ACC112 (cell line): ENCODE results near the gene ATAD3C.
"Not testable (repeated sequence)": the region's sequence is repeated elsewhere in the genome, so short reads cannot be mapped to it uniquely, and the experiment has no call there.

Experiments used
- H2AFZ ChIP-seq: fragments of 200-600 bp; sonication (generic); one replicate; pipeline ENCODE4 v1.6.0; 2017; ENCODE audit warnings: antibody characterized with exemption, low read length; ENCODE audit not compliant: unreplicated experiment
- H3K27ac ChIP-seq: fragments of 200-600 bp; sonication (generic); 2 replicates; pipeline ENCODE4 v1.5.1; 2014; ENCODE audit warnings: low read depth, mild to moderate bottlenecking, antibody characterized with exemption, low read length, moderate library complexity
- H3K27me3 ChIP-seq: fragments of 200-600 bp; sonication (generic); 2 replicates; pipeline ENCODE4 v1.6.1; 2014; ENCODE audit warnings: mild to moderate bottlenecking, antibody characterized with exemption, low read length, moderate library complexity, mixed read lengths; ENCODE audit not compliant: insufficient read depth
- H3K36me3 ChIP-seq: fragments of 200-600 bp; sonication (generic); 2 replicates; pipeline ENCODE4 v1.6.1; 2016; ENCODE audit warnings: mild to moderate bottlenecking, antibody characterized with exemption, low read length, moderate library complexity, mixed read lengths; ENCODE audit not compliant: insufficient read depth
- H3K4me1 ChIP-seq: fragments of 200-600 bp; sonication (generic); one replicate; pipeline ENCODE4 v1.6.1; 2016; ENCODE audit warnings: low read length, mixed read lengths; ENCODE audit not compliant: insufficient read depth, unreplicated experiment, control insufficient read depth
- H3K4me3 ChIP-seq: fragments of 200-600 bp; sonication (generic); 2 replicates; pipeline ENCODE4 v1.5.1; 2014; ENCODE audit warnings: mild to moderate bottlenecking, low read depth, low read length
- H3K79me2 ChIP-seq: fragments of 200-600 bp; sonication (generic); one replicate; pipeline ENCODE4 v1.6.0; 2016; ENCODE audit warnings: low read length; ENCODE audit not compliant: control insufficient read depth, unreplicated experiment, insufficient read depth

ATAD3C gene, protein sequence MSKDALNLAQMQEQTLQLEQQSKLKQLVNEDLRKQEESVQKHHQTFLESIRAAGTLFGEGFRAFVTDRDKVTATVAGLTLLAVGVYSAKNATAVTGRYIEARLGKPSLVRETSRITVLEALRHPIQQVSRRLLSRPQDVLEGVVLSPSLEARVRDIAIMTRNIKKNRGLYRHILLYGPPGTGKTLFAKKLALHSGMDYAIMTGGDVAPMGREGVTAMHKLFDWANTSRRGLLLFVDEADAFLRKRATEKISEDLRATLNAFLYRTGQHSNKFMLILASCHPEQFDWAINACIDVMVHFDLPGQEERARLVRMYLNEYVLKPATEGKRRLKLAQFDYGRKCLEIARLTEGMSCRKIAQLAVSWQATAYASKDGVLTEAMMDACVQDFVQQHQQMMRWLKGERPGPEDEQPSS

DNA sequence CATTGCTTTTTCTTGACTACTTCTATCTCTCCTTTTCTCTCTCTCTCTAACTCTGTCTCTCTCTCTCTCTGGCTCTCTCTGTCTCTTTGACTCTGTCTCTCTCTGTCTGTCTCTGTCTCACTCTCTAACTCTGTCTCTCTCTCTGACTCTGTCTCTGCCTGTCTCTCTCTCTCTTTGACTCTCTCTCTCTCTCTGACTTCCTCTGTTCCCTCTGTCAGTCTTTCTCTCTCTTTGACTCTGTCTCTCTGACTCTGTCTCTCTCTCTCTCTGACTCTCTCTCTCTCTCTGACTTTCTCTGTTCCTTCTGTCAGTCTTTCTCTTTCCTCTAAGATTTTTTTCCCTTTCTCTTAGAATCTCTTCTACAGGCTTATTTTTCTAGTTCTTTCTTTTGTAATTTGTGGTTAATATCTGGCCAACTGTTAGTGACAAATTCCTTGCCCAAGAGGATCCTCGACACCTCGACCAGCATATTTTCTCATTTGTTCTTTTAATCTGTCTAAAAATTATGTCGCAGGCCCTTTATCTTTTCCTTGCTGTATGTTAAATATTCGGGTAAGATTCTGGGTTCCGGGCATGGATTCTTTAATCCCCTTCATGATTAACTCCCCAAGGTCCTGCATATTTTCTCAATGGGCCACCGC, at the start of gene ATAD3C:
TSS of gene ATAD3C (plus strand) at position 591 of the 641 bp plus-strand sequence. CDS start 995 bp downstream, outside the sequence.
- H3K36me3 ChIP-seq = no peaks in the 10 kb centered on the region
- H3K4me1 ChIP-seq = no peaks in the 10 kb centered on the region
- H3K79me2 ChIP-seq = no peaks in the 10 kb centered on the region
- peaks cover 4% of the 10 kb centered on the region; the same call in 1 of the 2 replicates for H3K27me3 ChIP-seq
- no peak within 1 kb of the TSS for H3K27ac ChIP-seq
- H2AFZ ChIP-seq = no peak within 1 kb of the TSS
- no peak within 1 kb of the TSS for H3K4me3 ChIP-seq

DNA sequence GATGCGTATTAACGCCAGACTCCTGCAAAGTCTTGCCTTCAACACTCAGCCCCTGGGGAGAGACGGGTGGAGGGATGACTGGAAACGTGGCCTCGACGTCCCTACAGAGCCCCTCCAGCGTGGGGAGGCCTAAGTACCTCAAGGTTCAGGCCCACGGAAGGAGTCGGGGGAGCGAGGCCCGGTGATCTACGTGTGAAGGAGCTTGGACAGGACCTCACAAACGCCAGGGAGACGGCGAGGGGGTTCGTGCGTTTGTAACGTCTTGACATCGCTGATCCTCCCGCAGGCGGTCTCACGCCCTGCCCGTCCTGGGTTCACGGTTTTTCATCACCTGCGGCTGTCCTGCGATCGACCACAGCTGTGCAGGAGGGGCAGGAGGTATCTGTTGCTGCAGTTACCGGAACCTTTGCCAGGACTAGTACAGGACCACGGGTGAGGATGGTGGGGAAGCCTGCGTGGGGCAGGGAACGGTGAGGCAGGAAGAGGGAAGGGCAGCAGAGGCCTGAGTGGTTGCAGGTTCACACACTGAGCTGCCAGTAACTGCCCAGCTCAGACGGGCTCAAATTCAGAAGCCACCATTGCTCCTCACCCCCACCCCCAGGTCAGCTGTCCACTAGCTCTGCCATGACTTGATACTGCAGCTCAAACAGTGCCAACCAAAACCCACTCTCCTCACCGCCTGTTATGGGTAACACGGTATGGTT, 49.5 kb upstream of the ATAD3C start:
- Histone ChIP-seq H3K4me1 (peaks cover 21% of the 10 kb centered on the region), H3K36me3 (peaks cover 30% of the 10 kb centered on the region), H3K27me3 (no peaks in the 10 kb centered on the region), H2AFZ (no peak overlapping the region), H3K4me3 (peak overlapping the region; percentile 89), H3K79me2 (peaks cover 61% of the 10 kb centered on the region), H3K27ac (peak overlapping the region; percentile 46; the same call in 1 of the 2 replicates)

GRCh38 chr1:1400576-1401456, 48.7 kb upstream of the ATAD3C start:
- Histone ChIP-seq H3K4me1 (peaks cover 25% of the 10 kb centered on the region), H3K79me2 (peaks cover 61% of the 10 kb centered on the region), H3K27ac (0 out of 2 replicates have a peak overlapping the region, but pooled peaks have one; percentile 46), H3K36me3 (peaks cover 32% of the 10 kb centered on the region), H2AFZ (no peak overlapping the region), H3K4me3 (peak overlapping the region; percentile 89), H3K27me3 (no peaks in the 10 kb centered on the region)

- Histone ChIP-seq H3K4me1 (peaks cover 29% of the 10 kb centered on the region), H3K36me3 (peaks cover 32% of the 10 kb centered on the region), H3K4me3 (no peak overlapping the region; the same call in 1 of the 2 replicates), H2AFZ (no peak overlapping the region), H3K27ac (no peak overlapping the region), H3K79me2 (peaks cover 68% of the 10 kb centered on the region), H3K27me3 (no peaks in the 10 kb centered on the region)
These were observed 48.0 kb upstream of the ATAD3C start for GRCh38 chr1:1401457-1402010.

GRCh38 chr1:1402072-1402900, 47.2 kb upstream of the ATAD3C start:
- peaks cover 27% of the 10 kb centered on the region for H3K36me3 ChIP-seq
- no peak overlapping the region for H3K27ac ChIP-seq

DNA sequence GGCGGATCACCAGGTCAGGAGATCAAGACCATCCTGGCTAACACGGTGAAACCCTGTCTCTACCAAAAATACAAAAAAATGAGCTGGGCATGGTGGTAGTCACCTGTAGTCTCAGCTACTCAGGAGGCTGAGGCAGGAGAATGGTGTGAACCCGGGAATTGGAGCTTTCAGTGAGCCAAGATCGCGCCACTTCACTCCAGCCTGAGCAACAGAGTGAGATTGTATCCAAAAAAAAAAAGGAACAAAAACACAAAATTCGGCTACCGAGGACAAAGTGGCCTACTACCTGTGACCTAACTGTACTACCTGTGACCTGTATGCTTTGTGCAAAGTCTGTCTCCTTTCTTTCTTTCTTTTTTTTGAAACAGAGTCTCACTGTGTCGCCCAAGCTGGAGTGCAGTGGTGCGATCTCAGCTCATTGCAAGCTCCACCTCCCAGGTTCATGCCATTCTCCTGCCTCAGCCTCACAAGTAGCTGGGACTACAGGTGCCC, 46.5 kb upstream of the ATAD3C start:
- H3K27ac ChIP-seq, H3K27me3 ChIP-seq, H3K4me3 ChIP-seq, H2AFZ ChIP-seq: not testable (repeated sequence)
- Histone ChIP-seq H3K79me2 (peaks cover 70% of the 10 kb centered on the region), H3K4me1 (peaks cover 22% of the 10 kb centered on the region), H3K36me3 (peaks cover 22% of the 10 kb centered on the region; the same call in 1 of the 2 replicates)

More at GRCh38 chr1:1402072-1402900, 47.2 kb upstream of the ATAD3C start:
- H3K79me2 ChIP-seq = peaks cover 70% of the 10 kb centered on the region
- H3K27me3 ChIP-seq = no peaks in the 10 kb centered on the region
- H3K4me1 ChIP-seq = peaks cover 28% of the 10 kb centered on the region
- H2AFZ ChIP-seq = no peak overlapping the region
- H3K4me3 ChIP-seq = no peak overlapping the region

DNA sequence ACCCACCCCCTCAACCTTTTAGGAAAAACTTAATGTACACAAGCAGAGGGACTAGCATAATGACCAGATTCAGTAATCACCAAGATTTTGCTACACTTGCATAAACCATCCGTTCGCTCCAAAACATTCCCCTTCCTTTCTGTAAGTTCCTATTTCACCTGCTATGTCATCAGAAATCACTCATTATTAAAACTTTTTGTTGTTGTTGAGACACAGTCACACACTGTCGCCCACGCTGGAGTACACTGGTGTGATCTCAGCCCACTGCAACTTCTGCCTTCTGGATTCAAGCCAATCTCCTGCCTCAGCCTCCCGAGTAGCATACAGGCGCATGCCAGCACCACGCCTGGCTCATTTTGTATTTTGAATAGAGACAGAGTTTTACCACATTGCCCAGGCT, 45.8 kb upstream of the ATAD3C start:
- no peaks in the 10 kb centered on the region for H3K27me3 ChIP-seq
- H3K4me3 ChIP-seq = no peak overlapping the region
- peaks cover 24% of the 10 kb centered on the region for H3K4me1 ChIP-seq
- H3K36me3 ChIP-seq = peaks cover 21% of the 10 kb centered on the region; the same call in 1 of the 2 replicates
- H2AFZ ChIP-seq = no peak overlapping the region
- peaks cover 70% of the 10 kb centered on the region for H3K79me2 ChIP-seq
- H3K27ac ChIP-seq = no peak overlapping the region

DNA sequence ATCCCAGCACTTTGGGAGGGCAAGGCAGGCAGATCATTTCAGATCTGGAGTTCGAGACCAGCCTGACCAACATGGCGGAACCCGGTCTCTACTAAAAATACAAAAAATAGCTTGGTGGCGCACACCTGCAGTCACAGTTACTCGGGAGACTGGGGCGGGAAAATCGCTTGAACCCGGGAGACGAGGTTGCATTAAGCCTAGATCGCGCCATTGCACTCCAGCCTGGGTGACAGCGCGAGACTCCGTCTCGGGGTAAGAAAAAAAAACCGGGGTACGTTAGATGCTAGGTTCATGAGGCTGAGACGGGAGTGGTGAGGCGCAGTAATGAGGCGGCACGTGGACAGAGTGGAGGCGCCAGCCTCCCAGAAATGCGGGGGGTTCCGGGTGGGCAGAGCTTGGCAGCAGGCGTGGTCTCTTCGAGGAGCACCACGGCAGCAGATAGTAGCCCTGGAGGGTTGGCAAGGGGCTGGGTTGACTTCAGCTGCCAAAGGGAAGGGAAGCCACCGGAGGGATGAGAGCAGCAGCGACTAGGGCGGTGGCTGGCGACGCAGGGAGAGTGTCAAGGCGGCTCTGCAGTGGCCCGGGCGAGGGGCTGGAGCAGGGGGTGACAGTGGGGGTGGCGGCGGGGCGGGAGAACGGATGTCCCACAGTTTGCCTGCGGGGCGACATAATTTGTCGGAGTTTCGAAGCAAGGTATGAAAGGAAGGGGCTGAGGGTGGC, 43.2 kb upstream of the ATAD3C start:
- H3K4me3 ChIP-seq = peak overlapping the region; percentile 91
- no peaks in the 10 kb centered on the region for H3K27me3 ChIP-seq
- peaks cover 12% of the 10 kb centered on the region for H3K4me1 ChIP-seq
- no peak overlapping the region for H2AFZ ChIP-seq
- H3K27ac ChIP-seq = peak overlapping the region; percentile 67; the same call in 1 of the 2 replicates
- H3K79me2 ChIP-seq = peaks cover 55% of the 10 kb centered on the region
- H3K36me3 ChIP-seq = peaks cover 17% of the 10 kb centered on the region
